AG04449 (cell line): ENCODE results near the gene GPC1.

ENCODE experiments used
- CTCF ChIA-PET: fragments of 350-600 bp; formaldehyde crosslinking; extraction: SDS; loops from one replicate; lab custom pipeline; 2021; ENCODE audit warnings: antibody characterized with exemption; lab: Yijun Ruan, JAX
- POLR2A ChIA-PET: fragments of 400-600, 350-600 bp; formaldehyde crosslinking; extraction: SDS; loops from one replicate; lab custom pipeline; 2020; ENCODE audit warnings: antibody characterized with exemption, inconsistent platforms; lab: Yijun Ruan, JAX
- DNase-seq: peaks from one replicate; pipeline ENCODE4 v3.0.0-alpha.2; 2010; ENCODE audit warnings: low read depth, low spot score
- H3K4me3 ChIP-seq: 2 replicates; pipeline ENCODE4 v1.5.1; 2011; ENCODE audit warnings: low read depth, mild to moderate bottlenecking, control low read depth, low read length
- CTCF ChIP-seq: IDR thresholded peaks from one replicate; pipeline ENCODE4 v1.5.1; 2011; ENCODE audit warnings: mild to moderate bottlenecking, moderate library complexity, low read length, control low read depth, inconsistent platforms; ENCODE audit not compliant: insufficient read depth; ENCODE audit errors: missing control alignments

Gene GPC1

GRCh38 chr2:240392948-240393830 is 42.3 kb upstream of the GPC1 start:
- no peak overlapping the region for H3K4me3 ChIP-seq
- no peak for DNase-seq
- CTCF ChIA-PET = no interaction called here
- POLR2A ChIA-PET = no interaction called here
- no peak for TF ChIP-seq CTCF

GRCh38 chr2:240393831-240394410 is 41.5 kb upstream of the GPC1 start:
- POLR2A ChIA-PET = no interaction called here

GRCh38 chr2:240394549-240394948 is 40.9 kb upstream of the GPC1 start:
- no peak for TF ChIP-seq CTCF
- H3K4me3 ChIP-seq = no peak overlapping the region
- ChIA-PET CTCF (interaction anchor here (0.6 kb wide), 1 partner anchor 11 kb away, joined by 3 read pairs; no protein-coding TSS in a partner anchor), POLR2A (no interaction called here)
- DNase-seq = no peak

More at GRCh38 chr2:240393831-240394410, 41.5 kb upstream of the GPC1 start:
- no peak for DNase-seq
- H3K4me3 ChIP-seq = no peak overlapping the region
- no peak for TF ChIP-seq CTCF
- CTCF ChIA-PET = no interaction called here

GRCh38 chr2:240395448-240395847 is 40.0 kb upstream of the GPC1 start:
- no peak for TF ChIP-seq CTCF
- ChIA-PET POLR2A (no interaction called here), CTCF (interaction anchor here (0.7 kb wide), 1 partner anchor 9 kb away, joined by 3 read pairs; no protein-coding TSS in a partner anchor)
- H3K4me3 ChIP-seq = no peak overlapping the region
- no peak for DNase-seq

- no peak for TF ChIP-seq CTCF
- H3K4me3 ChIP-seq = no peak overlapping the region
- CTCF ChIA-PET = interaction anchor here (0.7 kb wide), 1 partner anchor 9 kb away, joined by 3 read pairs; no protein-coding TSS in a partner anchor
- POLR2A ChIA-PET = no interaction called here
- no peak for DNase-seq
These were observed 39.4 kb upstream of the GPC1 start for GRCh38 chr2:240395896-240396622.
